Measurements from ENCODE around the gene PTPN5. TPM values are rescaled to one million over a fixed set of nuclear protein-coding genes. Genes with fewer than 3 reads are reported as not detected.

PTPN5 gene
- total RNA-seq, 1 experiment from 2014 or later = 1.4 TPM

- WGBS (ENCODE audit: extremely low coverage, insufficient read length, low lambda C conversion rate) = no CpG with 5 or more reads among the region's 10 CpGs
- H4K5ac ChIP-seq (ENCODE audit: insufficient read length, low read depth, low read length) = no peak overlapping the region
- H3K27me3 ChIP-seq (ENCODE audit: insufficient read depth, low read length) = no peaks in the 10 kb centered on the region
- Mint-ChIP-seq H3K27me3 (ENCODE audit: low read depth) (peaks cover 4% of the 10 kb centered on the region), H3K4me3 (no peak overlapping the region), H3K4me1 (peaks cover 8 to 13% of the 10 kb centered on the region in 2 experiments), H3K36me3 (ENCODE audit: insufficient read depth in 1 of 3, low read depth in 3 of 3) (no peaks in the 10 kb centered on the region; a peak in 1 of 7 replicates), H3K9me3 (no peaks in the 10 kb centered on the region; a peak in 1 of 5 replicates), H3K27ac (no peak overlapping the region)
- no peak overlapping the region for H2BK15ac ChIP-seq (ENCODE audit: low read depth, low read length)
- no peak overlapping the region for H2BK12ac ChIP-seq (ENCODE audit: insufficient read length, low read depth, low read length)
- no peaks in the 10 kb centered on the region for H3K79me2 ChIP-seq (ENCODE audit: insufficient read depth, low read length)
- H3K4me1 ChIP-seq (ENCODE audit: insufficient read depth, low read length) = no peaks in the 10 kb centered on the region
- no peak overlapping the region for H2BK5ac ChIP-seq (ENCODE audit: insufficient read length, low read length)
- H3K79me1 ChIP-seq (ENCODE audit: insufficient read depth, low read depth, low read length, poor library complexity, severe bottlenecking) = no peaks in the 10 kb centered on the region
- H3K23me2 ChIP-seq (ENCODE audit: insufficient read length, low read depth, low read length, poor library complexity, severe bottlenecking) = no peaks in the 10 kb centered on the region
- H3K56ac ChIP-seq (ENCODE audit: insufficient read length, low read depth, low read length) = no peak overlapping the region
- H3K18ac ChIP-seq (ENCODE audit: insufficient read length, low read depth, low read length) = no peak overlapping the region
- H3K9me3 ChIP-seq (ENCODE audit: control insufficient read depth, low read depth, low read length) = no peaks in the 10 kb centered on the region
- H2BK120ac ChIP-seq (ENCODE audit: low read depth, low read length, poor library complexity, severe bottlenecking) = no peak overlapping the region
- H3K9ac ChIP-seq (ENCODE audit: extremely low read depth, insufficient read length, low read length) = no peak overlapping the region
- H4K20me1 ChIP-seq (ENCODE audit: control insufficient read depth, insufficient read depth, insufficient read length) = no peaks in the 10 kb centered on the region
- H3K23ac ChIP-seq (ENCODE audit: insufficient read length, low read depth, low read length) = no peak overlapping the region
- no peak overlapping the region for H4K91ac ChIP-seq (ENCODE audit: insufficient read length, low read depth, low read length)
- H3K27ac ChIP-seq (ENCODE audit: insufficient read length, low read depth, low read length) = no peak overlapping the region
- no peak overlapping the region for H3K4ac ChIP-seq (ENCODE audit: low read depth, low read length)
- no peak overlapping the region for H3K4me2 ChIP-seq (ENCODE audit: insufficient read depth, insufficient read length, low read length)
- no peak overlapping the region for H2AFZ ChIP-seq (ENCODE audit: low read length)
- TF ChIP-seq, protein P1, sequence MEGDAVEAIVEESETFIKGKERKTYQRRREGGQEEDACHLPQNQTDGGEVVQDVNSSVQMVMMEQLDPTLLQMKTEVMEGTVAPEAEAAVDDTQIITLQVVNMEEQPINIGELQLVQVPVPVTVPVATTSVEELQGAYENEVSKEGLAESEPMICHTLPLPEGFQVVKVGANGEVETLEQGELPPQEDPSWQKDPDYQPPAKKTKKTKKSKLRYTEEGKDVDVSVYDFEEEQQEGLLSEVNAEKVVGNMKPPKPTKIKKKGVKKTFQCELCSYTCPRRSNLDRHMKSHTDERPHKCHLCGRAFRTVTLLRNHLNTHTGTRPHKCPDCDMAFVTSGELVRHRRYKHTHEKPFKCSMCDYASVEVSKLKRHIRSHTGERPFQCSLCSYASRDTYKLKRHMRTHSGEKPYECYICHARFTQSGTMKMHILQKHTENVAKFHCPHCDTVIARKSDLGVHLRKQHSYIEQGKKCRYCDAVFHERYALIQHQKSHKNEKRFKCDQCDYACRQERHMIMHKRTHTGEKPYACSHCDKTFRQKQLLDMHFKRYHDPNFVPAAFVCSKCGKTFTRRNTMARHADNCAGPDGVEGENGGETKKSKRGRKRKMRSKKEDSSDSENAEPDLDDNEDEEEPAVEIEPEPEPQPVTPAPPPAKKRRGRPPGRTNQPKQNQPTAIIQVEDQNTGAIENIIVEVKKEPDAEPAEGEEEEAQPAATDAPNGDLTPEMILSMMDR (conservative IDR thresholded peaks at IDR 0.05) = no peak
- H3K14ac ChIP-seq (ENCODE audit: insufficient read depth, low read length) = no peak overlapping the region; the same call in 1 of the 2 replicates
- no peak overlapping the region for H2BK20ac ChIP-seq (ENCODE audit: low read depth, low read length, poor library complexity, severe bottlenecking)
- no peak overlapping the region for H4K8ac ChIP-seq (replicated peaks; ENCODE audit: insufficient read length, low read depth, low read length)
- no peak for DNase-seq
- H3T11ph ChIP-seq (ENCODE audit: low read length) = no peak overlapping the region
- H2AK5ac ChIP-seq (ENCODE audit: insufficient read length, low read length) = no peak overlapping the region
Observed at GRCh38 chr11:18743365-18743764, 48.2 kb downstream of the PTPN5 start.

Measured in H9 (cell line).